ENCODE results near the gene POLR1G. TPM values are rescaled to one million over a fixed set of nuclear protein-coding genes. Genes with fewer than 3 reads are reported as not detected.
"Not testable (repeated sequence)": the region's sequence is repeated elsewhere in the genome, so short reads cannot be mapped to it uniquely, and the experiment has no call there.

The POLR1G gene
- polyA plus RNA-seq, 2 of the 4 experiments (the other 2 are of a cell fraction): 15.1 to 31.2 TPM

- no peak for TF ChIP-seq RNF2 (IDR thresholded peaks at IDR 0.05; ENCODE audit: borderline replicate concordance, low read depth)
Observed at GRCh38 chr19:45405435-45406225, 814 bp upstream of the POLR1G start (continued).

- Histone ChIP-seq H3K9me3 (no peaks in the 10 kb centered on the region), H3K4me3 (peak overlapping the region; percentile 66), H3K27ac (peak overlapping the region; percentile 94 to 96), H3K4me1 (peaks cover 36% of the 10 kb centered on the region), H3K4me2 (peak overlapping the region; percentile 86)
- CTCF ChIA-PET: interaction anchor here (0.8 to 3.1 kb wide), 8 partner anchors 9 to 235 kb away, joined by 3 to 17 read pairs (median 5); no protein-coding TSS in a partner anchor
- TF ChIP-seq NR3C1 (IDR thresholded peaks at IDR 0.05) (no peak), ATOH8 (CRISPR knock-in tag; IDR thresholded peaks at IDR 0.05; ENCODE audit: low read depth) (no peak), FOSL2 (IDR thresholded peaks at IDR 0.05) (no peak), FOSL2 (CRISPR knock-in tag; IDR thresholded peaks at IDR 0.05) (peak; percentile 34), HOXB5 (CRISPR knock-in tag; IDR thresholded peaks at IDR 0.05) (no peak), ZC3H11A (IDR thresholded peaks at IDR 0.05) (no peak)
- 4% methylated on average over 10 of the region's 10 CpGs for WGBS (ENCODE audit: missing lambda C conversion rate)
- no peak for ATAC-seq
- FAIRE-seq: no peak
- DNase-seq (ENCODE audit: low read depth in 1 of 2, low spot score in 1 of 2): no peak
- POLR2A ChIA-PET: interaction anchor here (1.1 to 1.4 kb wide), 2 partner anchors 10 to 17 kb away, joined by 3 to 4 read pairs; no protein-coding TSS in a partner anchor
Observed at GRCh38 chr19:45407091-45407375, 589 bp downstream of the POLR1G start.

GRCh38 chr19:45407585-45407984 is 1.1 kb downstream of the POLR1G start:
- ChIA-PET CTCF (interaction anchor here (0.8 to 3.1 kb wide), 8 partner anchors 8 to 234 kb away, joined by 3 to 17 read pairs (median 5); no protein-coding TSS in a partner anchor), POLR2A (interaction anchor here (1.1 to 1.4 kb wide), 2 partner anchors 10 to 17 kb away, joined by 3 to 4 read pairs; no protein-coding TSS in a partner anchor)
- 70% methylated on average over 5 of the region's 5 CpGs for WGBS (ENCODE audit: missing lambda C conversion rate)
- H3K9me3 ChIP-seq; FAIRE-seq; ATAC-seq; DNase-seq (ENCODE audit: low read depth in 1 of 2, low spot score in 1 of 2): not testable (repeated sequence)
- Histone ChIP-seq H3K4me1 (peaks cover 30% of the 10 kb centered on the region), H3K27ac (peak overlapping the region in 1 of 2 experiments; percentile 96; a peak in 4 of 6 replicates), H3K4me2 (peak overlapping the region; percentile 86), H3K4me3 (peak overlapping the region; percentile 66)
- TF ChIP-seq HOXB13 (CRISPR knock-in tag; IDR thresholded peaks at IDR 0.05; ENCODE audit: low read depth) (peak; percentile 69; the same call in 1 of the 2 replicates), EHF (CRISPR knock-in tag; IDR thresholded peaks at IDR 0.05) (peak; percentile 45; the same call in 1 of the 2 replicates), HOXA7 (CRISPR knock-in tag; IDR thresholded peaks at IDR 0.05) (0 out of 2 replicates have a peak, but pooled peaks have one; percentile 3), TFCP2L1 (CRISPR knock-in tag; IDR thresholded peaks at IDR 0.05) (peak; percentile 25; the same call in 1 of the 2 replicates)

GRCh38 chr19:45408121-45408520 is 1.7 kb downstream of the POLR1G start:
- POLR2A ChIA-PET: no interaction called here
- ATAC-seq (no peak), FAIRE-seq (no peak), DNase-seq (ENCODE audit: low read depth in 1 of 2, low spot score in 1 of 2) (no peak)
- CTCF ChIA-PET: interaction anchor here (0.6 to 3.1 kb wide), 7 partner anchors 8 to 457 kb away, joined by 3 to 17 read pairs (median 7); no protein-coding TSS in a partner anchor
- Histone ChIP-seq H3K27ac (peak overlapping the region in 1 of 2 experiments; percentile 96; a peak in 1 of 6 replicates), H3K9me3 (no peaks in the 10 kb centered on the region), H3K4me3 (no peak overlapping the region), H3K4me1 (peaks cover 25% of the 10 kb centered on the region), H3K4me2 (peak overlapping the region; percentile 86)
- WGBS (ENCODE audit: missing lambda C conversion rate): 97% methylated on average over 8 of the region's 8 CpGs
- no peak for TF ChIP-seq NR3C1 (IDR thresholded peaks at IDR 0.05)
- no peak for TF ChIP-seq ELK1 (IDR thresholded peaks at IDR 0.05; ENCODE audit: low read depth, low read length)
- no peak for TF ChIP-seq SMC3 (IDR thresholded peaks at IDR 0.05)
- no peak for TF ChIP-seq CBX8 (IDR thresholded peaks at IDR 0.05)
- no peak for TF ChIP-seq NPAS2 (CRISPR knock-in tag; IDR thresholded peaks at IDR 0.05; ENCODE audit: borderline replicate concordance)
- TF ChIP-seq POLR2A (IDR thresholded peaks at IDR 0.05; ENCODE audit: low read length): no peak
- no peak for TF ChIP-seq KDM5A (IDR thresholded peaks at IDR 0.05)
- TF ChIP-seq HOXB13 (CRISPR knock-in tag; IDR thresholded peaks at IDR 0.05; ENCODE audit: low read depth): no peak
- TF ChIP-seq CHD4 (IDR thresholded peaks at IDR 0.05; ENCODE audit: borderline replicate concordance): no peak
- no peak for TF ChIP-seq CEBPB (IDR thresholded peaks at IDR 0.05)
- TF ChIP-seq SREBF2 (IDR thresholded peaks at IDR 0.05): no peak
- no peak for TF ChIP-seq TFCP2L1 (CRISPR knock-in tag; IDR thresholded peaks at IDR 0.05)
- TF ChIP-seq POLR2AphosphoS2 (conservative IDR thresholded peaks at IDR 0.05; ENCODE audit: low read length): no peak
- TF ChIP-seq ZFP36 (IDR thresholded peaks at IDR 0.05; ENCODE audit: borderline replicate concordance, partially characterized antibody): no peak
- TF ChIP-seq HMGXB4 (CRISPR knock-in tag; IDR thresholded peaks at IDR 0.05; ENCODE audit: borderline replicate concordance): no peak
- TF ChIP-seq MAX (IDR thresholded peaks at IDR 0.05): no peak
- no peak for TF ChIP-seq EHF (CRISPR knock-in tag; IDR thresholded peaks at IDR 0.05)

Data from A549 (cell line).